ENCODE data around the gene TECR. TPM values are rescaled to one million over a fixed set of nuclear protein-coding genes. Genes with fewer than 3 reads are reported as not detected.

Gene TECR
- total RNA-seq, 4 donors from 2014 or later, result 36.6 to 145 (median 69.3) TPM

- intact Hi-C loops (cut with DNase I; ENCODE audit: low total_unique reads), result no loop called here
- WGBS, 2 donors (ENCODE audit: low coverage in 1 of 2), result 93 to 98% methylated on average over 3 of the region's 3 CpGs
These were observed 66.2 kb downstream of the TECR start for GRCh38 chr19:14595558-14595957.

GRCh38 chr19:14599548-14600147, 70.3 kb downstream of the TECR start:
- Histone ChIP-seq H3K36me3 (no peaks in the 10 kb centered on the region), H3K4me3 (no peak overlapping the region), H3K9me3 (no peaks in the 10 kb centered on the region), H3K27me3 (no peaks in the 10 kb centered on the region), H3K27ac (no peak overlapping the region), H3K4me1 (no peaks in the 10 kb centered on the region)
- no peak for DNase-seq
- in situ Hi-C loops (cut with MboI; ENCODE audit: low pct_ligation_motif_present in 1 of 4, low pct_unique_long_range_greater_than_20kb in 1 of 4, low sequenced_read_pairs in 3 of 4), result no loop called here
- 86% methylated on average over 8 of the region's 8 CpGs; no CpG with 5 or more reads in 1 of the 2 donors for WGBS, 2 donors (ENCODE audit: low coverage in 1 of 2)
- TF ChIP-seq EP300 (IDR thresholded peaks at IDR 0.05; ENCODE audit: low read depth), result no peak
- TF ChIP-seq POLR2A (IDR thresholded peaks at IDR 0.05), result no peak
- no peak for TF ChIP-seq POLR2AphosphoS5 (IDR thresholded peaks at IDR 0.05)
- TF ChIP-seq CTCF (IDR thresholded peaks at IDR 0.05), result no peak
- intact Hi-C loops (cut with DNase I; ENCODE audit: low total_unique reads), result no loop called here

More at GRCh38 chr19:14595558-14595957, 66.2 kb downstream of the TECR start:
- no peak overlapping the region for H3K4me3 ChIP-seq
- H3K36me3 ChIP-seq, result no peaks in the 10 kb centered on the region
- TF ChIP-seq POLR2A (IDR thresholded peaks at IDR 0.05), result no peak
- no peak for TF ChIP-seq CTCF (IDR thresholded peaks at IDR 0.05)
- no peak for TF ChIP-seq EP300 (IDR thresholded peaks at IDR 0.05; ENCODE audit: low read depth)
- no peak for TF ChIP-seq POLR2AphosphoS5 (IDR thresholded peaks at IDR 0.05)
- no peak for DNase-seq
- H3K4me1 ChIP-seq, result no peaks in the 10 kb centered on the region
- in situ Hi-C loops (cut with MboI; ENCODE audit: low pct_ligation_motif_present in 1 of 4, low pct_unique_long_range_greater_than_20kb in 1 of 4, low sequenced_read_pairs in 3 of 4), result no loop called here
- H3K27me3 ChIP-seq, result no peaks in the 10 kb centered on the region
- no peaks in the 10 kb centered on the region for H3K9me3 ChIP-seq
- no peak overlapping the region for H3K27ac ChIP-seq

GRCh38 chr19:14603990-14604387, 74.6 kb downstream of the TECR start:
- DNase-seq, result no peak
- Histone ChIP-seq H3K27ac (no peak overlapping the region), H3K4me3 (no peak overlapping the region), H3K9me3 (no peaks in the 10 kb centered on the region), H3K4me1 (no peaks in the 10 kb centered on the region), H3K27me3 (no peaks in the 10 kb centered on the region), H3K36me3 (no peaks in the 10 kb centered on the region)
- TF ChIP-seq POLR2A (IDR thresholded peaks at IDR 0.05), result no peak
- TF ChIP-seq EP300 (IDR thresholded peaks at IDR 0.05; ENCODE audit: low read depth), result no peak
- TF ChIP-seq CTCF (IDR thresholded peaks at IDR 0.05), result no peak
- intact Hi-C loops (cut with DNase I; ENCODE audit: low total_unique reads) (no loop called here), in situ Hi-C loops (cut with MboI; ENCODE audit: low pct_ligation_motif_present in 1 of 4, low pct_unique_long_range_greater_than_20kb in 1 of 4, low sequenced_read_pairs in 3 of 4) (no loop called here)
- WGBS, 2 donors (ENCODE audit: low coverage in 1 of 2), result 77 to 94% methylated on average over 2 of the region's 2 CpGs

GRCh38 chr19:14606627-14607026, 77.2 kb downstream of the TECR start:
- Histone ChIP-seq H3K27ac (no peak overlapping the region), H3K4me3 (no peak overlapping the region), H3K36me3 (no peaks in the 10 kb centered on the region), H3K4me1 (no peaks in the 10 kb centered on the region), H3K27me3 (no peaks in the 10 kb centered on the region), H3K9me3 (no peaks in the 10 kb centered on the region)
- no peak for TF ChIP-seq EP300 (IDR thresholded peaks at IDR 0.05; ENCODE audit: low read depth)
- TF ChIP-seq CTCF (IDR thresholded peaks at IDR 0.05), result no peak
- no peak for TF ChIP-seq POLR2A (IDR thresholded peaks at IDR 0.05)
- TF ChIP-seq POLR2AphosphoS5 (IDR thresholded peaks at IDR 0.05), result no peak
- WGBS, 2 donors (ENCODE audit: low coverage in 1 of 2), result 55 to 77% methylated on average over 4 to 9 of the region's 9 CpGs
- intact Hi-C loops (cut with DNase I; ENCODE audit: low total_unique reads) (no loop called here), in situ Hi-C loops (cut with MboI; ENCODE audit: low pct_ligation_motif_present in 1 of 4, low pct_unique_long_range_greater_than_20kb in 1 of 4, low sequenced_read_pairs in 3 of 4) (no loop called here)
- DNase-seq, result no peak
